HG02759 (cell line): Measurements from ENCODE around the gene CYGB.
"Not testable (repeated sequence)": the region's sequence is repeated elsewhere in the genome, so short reads cannot be mapped to it uniquely, and the experiment has no call there.

ENCODE experiments used
- ATAC-seq: cut with Tn5 transposase; IDR thresholded peaks from one replicate; pipeline ENCODE4 v1.9.1; 2021; ENCODE audit warnings: mild to moderate bottlenecking, moderate library complexity; ENCODE audit not compliant: unreplicated experiment

The CYGB gene

GRCh38 chr17:76525513-76525833, 12.0 kb downstream of the CYGB start:
- not testable (repeated sequence) for ATAC-seq

GRCh38 chr17:76524598-76525512, 12.7 kb downstream of the CYGB start:
- no peak for ATAC-seq

GRCh38 chr17:76523084-76524037, 14.1 kb downstream of the CYGB start:
- ATAC-seq = peak; percentile 48

- ATAC-seq = not testable (repeated sequence)
Observed at GRCh38 chr17:76521683-76522082, 15.8 kb downstream of the CYGB start.

- no peak for ATAC-seq
Observed at GRCh38 chr17:76521262-76521661, 16.2 kb downstream of the CYGB start.

GRCh38 chr17:76519048-76519966, 18.2 kb downstream of the CYGB start:
- no peak for ATAC-seq

- no peak for ATAC-seq
Observed at GRCh38 chr17:76517638-76518038, 19.9 kb downstream of the CYGB start.

- peak; percentile 66 for ATAC-seq
Observed at GRCh38 chr17:76515274-76515949, 22.1 kb downstream of the CYGB start.

- ATAC-seq = not testable (repeated sequence)
Observed at GRCh38 chr17:76514355-76514754, 23.2 kb downstream of the CYGB start.

- no peak for ATAC-seq
Observed at GRCh38 chr17:76513306-76513692, 24.2 kb downstream of the CYGB start.

GRCh38 chr17:76512366-76513305, 24.9 kb downstream of the CYGB start:
- ATAC-seq = no peak

GRCh38 chr17:76511668-76512365, 25.7 kb downstream of the CYGB start:
- ATAC-seq = no peak

- ATAC-seq = no peak
Observed at GRCh38 chr17:76510831-76511244, 26.7 kb downstream of the CYGB start.

GRCh38 chr17:76508472-76509063, 28.9 kb downstream of the CYGB start:
- ATAC-seq = not testable (repeated sequence)

- ATAC-seq = no peak
Observed at GRCh38 chr17:76506408-76507345, 30.8 kb downstream of the CYGB start.

- ATAC-seq = no peak
Observed at GRCh38 chr17:76504117-76504516, 33.4 kb downstream of the CYGB start.
